Measurements from ENCODE around the gene CD300LG. TPM values are rescaled to one million over a fixed set of nuclear protein-coding genes. Genes with fewer than 3 reads are reported as not detected.

CD300LG gene
- total and polyA plus RNA-seq, 2 experiments from 2014 or later, result not detected

- TF ChIP-seq ZNF331 (CRISPR knock-in tag; IDR thresholded peaks at IDR 0.05; ENCODE audit: low read depth) (no peak), JUNB (IDR thresholded peaks at IDR 0.05; ENCODE audit: unreplicated experiment) (no peak)
- TF ChIP-seq, protein P1, sequence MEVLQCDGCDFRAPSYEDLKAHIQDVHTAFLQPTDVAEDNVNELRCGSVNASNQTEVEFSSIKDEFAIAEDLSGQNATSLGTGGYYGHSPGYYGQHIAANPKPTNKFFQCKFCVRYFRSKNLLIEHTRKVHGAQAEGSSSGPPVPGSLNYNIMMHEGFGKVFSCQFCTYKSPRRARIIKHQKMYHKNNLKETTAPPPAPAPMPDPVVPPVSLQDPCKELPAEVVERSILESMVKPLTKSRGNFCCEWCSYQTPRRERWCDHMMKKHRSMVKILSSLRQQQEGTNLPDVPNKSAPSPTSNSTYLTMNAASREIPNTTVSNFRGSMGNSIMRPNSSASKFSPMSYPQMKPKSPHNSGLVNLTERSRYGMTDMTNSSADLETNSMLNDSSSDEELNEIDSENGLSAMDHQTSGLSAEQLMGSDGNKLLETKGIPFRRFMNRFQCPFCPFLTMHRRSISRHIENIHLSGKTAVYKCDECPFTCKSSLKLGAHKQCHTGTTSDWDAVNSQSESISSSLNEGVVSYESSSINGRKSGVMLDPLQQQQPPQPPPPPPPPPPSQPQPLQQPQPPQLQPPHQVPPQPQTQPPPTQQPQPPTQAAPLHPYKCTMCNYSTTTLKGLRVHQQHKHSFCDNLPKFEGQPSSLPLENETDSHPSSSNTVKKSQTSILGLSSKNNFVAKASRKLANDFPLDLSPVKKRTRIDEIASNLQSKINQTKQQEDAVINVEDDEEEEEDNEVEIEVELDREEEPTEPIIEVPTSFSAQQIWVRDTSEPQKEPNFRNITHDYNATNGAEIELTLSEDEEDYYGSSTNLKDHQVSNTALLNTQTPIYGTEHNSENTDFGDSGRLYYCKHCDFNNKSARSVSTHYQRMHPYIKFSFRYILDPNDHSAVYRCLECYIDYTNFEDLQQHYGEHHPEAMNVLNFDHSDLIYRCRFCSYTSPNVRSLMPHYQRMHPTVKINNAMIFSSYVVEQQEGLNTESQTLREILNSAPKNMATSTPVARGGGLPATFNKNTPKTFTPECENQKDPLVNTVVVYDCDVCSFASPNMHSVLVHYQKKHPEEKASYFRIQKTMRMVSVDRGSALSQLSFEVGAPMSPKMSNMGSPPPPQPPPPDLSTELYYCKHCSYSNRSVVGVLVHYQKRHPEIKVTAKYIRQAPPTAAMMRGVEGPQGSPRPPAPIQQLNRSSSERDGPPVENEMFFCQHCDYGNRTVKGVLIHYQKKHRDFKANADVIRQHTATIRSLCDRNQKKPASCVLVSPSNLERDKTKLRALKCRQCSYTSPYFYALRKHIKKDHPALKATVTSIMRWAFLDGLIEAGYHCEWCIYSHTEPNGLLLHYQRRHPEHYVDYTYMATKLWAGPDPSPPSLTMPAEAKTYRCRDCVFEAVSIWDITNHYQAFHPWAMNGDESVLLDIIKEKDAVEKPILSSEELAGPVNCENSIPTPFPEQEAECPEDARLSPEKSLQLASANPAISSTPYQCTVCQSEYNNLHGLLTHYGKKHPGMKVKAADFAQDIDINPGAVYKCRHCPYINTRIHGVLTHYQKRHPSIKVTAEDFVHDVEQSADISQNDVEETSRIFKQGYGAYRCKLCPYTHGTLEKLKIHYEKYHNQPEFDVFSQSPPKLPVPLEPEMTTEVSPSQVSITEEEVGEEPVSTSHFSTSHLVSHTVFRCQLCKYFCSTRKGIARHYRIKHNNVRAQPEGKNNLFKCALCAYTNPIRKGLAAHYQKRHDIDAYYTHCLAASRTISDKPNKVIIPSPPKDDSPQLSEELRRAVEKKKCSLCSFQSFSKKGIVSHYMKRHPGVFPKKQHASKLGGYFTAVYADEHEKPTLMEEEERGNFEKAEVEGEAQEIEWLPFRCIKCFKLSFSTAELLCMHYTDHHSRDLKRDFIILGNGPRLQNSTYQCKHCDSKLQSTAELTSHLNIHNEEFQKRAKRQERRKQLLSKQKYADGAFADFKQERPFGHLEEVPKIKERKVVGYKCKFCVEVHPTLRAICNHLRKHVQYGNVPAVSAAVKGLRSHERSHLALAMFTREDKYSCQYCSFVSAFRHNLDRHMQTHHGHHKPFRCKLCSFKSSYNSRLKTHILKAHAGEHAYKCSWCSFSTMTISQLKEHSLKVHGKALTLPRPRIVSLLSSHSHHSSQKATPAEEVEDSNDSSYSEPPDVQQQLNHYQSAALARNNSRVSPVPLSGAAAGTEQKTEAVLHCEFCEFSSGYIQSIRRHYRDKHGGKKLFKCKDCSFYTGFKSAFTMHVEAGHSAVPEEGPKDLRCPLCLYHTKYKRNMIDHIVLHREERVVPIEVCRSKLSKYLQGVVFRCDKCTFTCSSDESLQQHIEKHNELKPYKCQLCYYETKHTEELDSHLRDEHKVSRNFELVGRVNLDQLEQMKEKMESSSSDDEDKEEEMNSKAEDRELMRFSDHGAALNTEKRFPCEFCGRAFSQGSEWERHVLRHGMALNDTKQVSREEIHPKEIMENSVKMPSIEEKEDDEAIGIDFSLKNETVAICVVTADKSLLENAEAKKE (CRISPR knock-in tag; IDR thresholded peaks at IDR 0.05), result no peak
Observed at GRCh38 chr17:43848601-43849000, 1.6 kb downstream of the CD300LG start (continued).

DNA sequence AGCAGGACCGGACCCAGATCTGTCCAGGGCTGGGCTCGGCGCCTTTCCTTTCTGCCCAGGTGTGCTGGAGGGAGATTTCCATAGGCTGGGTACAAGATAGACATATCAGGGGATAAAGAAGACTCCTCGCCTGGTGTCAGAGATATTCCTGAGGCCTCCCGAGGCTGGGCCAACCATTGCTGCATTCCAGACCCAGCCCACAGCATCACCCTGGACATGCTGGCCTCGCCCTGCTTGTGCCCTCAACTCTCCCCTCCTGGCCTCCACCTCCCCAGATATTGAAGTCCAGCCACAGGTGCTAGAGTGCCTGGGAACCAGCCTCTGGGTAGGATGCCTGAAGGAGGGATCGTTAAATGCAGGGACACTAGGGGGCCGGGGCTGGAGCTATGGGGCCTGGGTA is 2.1 kb downstream of the CD300LG start:
- H3K27me3 ChIP-seq (ENCODE audit: insufficient read depth), result peaks cover 10% of the 10 kb centered on the region; the same call in 1 of the 2 replicates
- ATAC-seq, result no peak
- Mint-ChIP-seq H3K4me1 (peaks cover 18% of the 10 kb centered on the region), H3K27me3 (ENCODE audit: insufficient read depth, low read depth, poor library complexity) (peaks cover 6% of the 10 kb centered on the region), H3K4me3 (no peak overlapping the region), H3K9me3 (no peaks in the 10 kb centered on the region), H3K36me3 (ENCODE audit: low read depth) (no peaks in the 10 kb centered on the region), H3K27ac (no peak overlapping the region)
- no peak overlapping the region for H3K4me3 ChIP-seq
- no peak for DNase-seq (ENCODE audit: low spot score)
- H3K4me1 ChIP-seq (ENCODE audit: insufficient read depth), result peaks cover 11% of the 10 kb centered on the region; the same call in 1 of the 2 replicates
- no peak overlapping the region for H3K4me2 ChIP-seq
- H4K20me1 ChIP-seq (replicated peaks; ENCODE audit: insufficient read depth), result no peaks in the 10 kb centered on the region
- no peaks in the 10 kb centered on the region for H3F3A ChIP-seq (replicated peaks; ENCODE audit: low read depth)
- no peaks in the 10 kb centered on the region for H3K9me2 ChIP-seq (ENCODE audit: insufficient read depth)
- no peaks in the 10 kb centered on the region for H3K79me2 ChIP-seq (replicated peaks; ENCODE audit: insufficient read depth)
- no peaks in the 10 kb centered on the region for H3K36me3 ChIP-seq (ENCODE audit: insufficient read depth)
- H3K27ac ChIP-seq (ENCODE audit: low read depth), result no peak overlapping the region
- no peak overlapping the region for H2AFZ ChIP-seq
- TF ChIP-seq EZH2 (IDR thresholded peaks at IDR 0.05; ENCODE audit: low read depth, unreplicated experiment), result no peak
- no peak for TF ChIP-seq JUNB (IDR thresholded peaks at IDR 0.05; ENCODE audit: unreplicated experiment)
- TF ChIP-seq, protein P1 (CRISPR knock-in tag; IDR thresholded peaks at IDR 0.05), result no peak
- TF ChIP-seq, protein P2, sequence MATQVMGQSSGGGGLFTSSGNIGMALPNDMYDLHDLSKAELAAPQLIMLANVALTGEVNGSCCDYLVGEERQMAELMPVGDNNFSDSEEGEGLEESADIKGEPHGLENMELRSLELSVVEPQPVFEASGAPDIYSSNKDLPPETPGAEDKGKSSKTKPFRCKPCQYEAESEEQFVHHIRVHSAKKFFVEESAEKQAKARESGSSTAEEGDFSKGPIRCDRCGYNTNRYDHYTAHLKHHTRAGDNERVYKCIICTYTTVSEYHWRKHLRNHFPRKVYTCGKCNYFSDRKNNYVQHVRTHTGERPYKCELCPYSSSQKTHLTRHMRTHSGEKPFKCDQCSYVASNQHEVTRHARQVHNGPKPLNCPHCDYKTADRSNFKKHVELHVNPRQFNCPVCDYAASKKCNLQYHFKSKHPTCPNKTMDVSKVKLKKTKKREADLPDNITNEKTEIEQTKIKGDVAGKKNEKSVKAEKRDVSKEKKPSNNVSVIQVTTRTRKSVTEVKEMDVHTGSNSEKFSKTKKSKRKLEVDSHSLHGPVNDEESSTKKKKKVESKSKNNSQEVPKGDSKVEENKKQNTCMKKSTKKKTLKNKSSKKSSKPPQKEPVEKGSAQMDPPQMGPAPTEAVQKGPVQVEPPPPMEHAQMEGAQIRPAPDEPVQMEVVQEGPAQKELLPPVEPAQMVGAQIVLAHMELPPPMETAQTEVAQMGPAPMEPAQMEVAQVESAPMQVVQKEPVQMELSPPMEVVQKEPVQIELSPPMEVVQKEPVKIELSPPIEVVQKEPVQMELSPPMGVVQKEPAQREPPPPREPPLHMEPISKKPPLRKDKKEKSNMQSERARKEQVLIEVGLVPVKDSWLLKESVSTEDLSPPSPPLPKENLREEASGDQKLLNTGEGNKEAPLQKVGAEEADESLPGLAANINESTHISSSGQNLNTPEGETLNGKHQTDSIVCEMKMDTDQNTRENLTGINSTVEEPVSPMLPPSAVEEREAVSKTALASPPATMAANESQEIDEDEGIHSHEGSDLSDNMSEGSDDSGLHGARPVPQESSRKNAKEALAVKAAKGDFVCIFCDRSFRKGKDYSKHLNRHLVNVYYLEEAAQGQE (IDR thresholded peaks at IDR 0.05; ENCODE audit: unreplicated experiment), result no peak
- no peak for TF ChIP-seq ZNF114 (CRISPR knock-in tag; IDR thresholded peaks at IDR 0.05)

Data from GM23338 (cell line).